ENCODE measurements around the gene ARHGEF10L. TPM values are rescaled to one million over a fixed set of nuclear protein-coding genes. Genes with fewer than 3 reads are reported as not detected.

Gene ARHGEF10L
- total RNA-seq, 1 experiment from 2014 or later = 21.6 TPM

DNA sequence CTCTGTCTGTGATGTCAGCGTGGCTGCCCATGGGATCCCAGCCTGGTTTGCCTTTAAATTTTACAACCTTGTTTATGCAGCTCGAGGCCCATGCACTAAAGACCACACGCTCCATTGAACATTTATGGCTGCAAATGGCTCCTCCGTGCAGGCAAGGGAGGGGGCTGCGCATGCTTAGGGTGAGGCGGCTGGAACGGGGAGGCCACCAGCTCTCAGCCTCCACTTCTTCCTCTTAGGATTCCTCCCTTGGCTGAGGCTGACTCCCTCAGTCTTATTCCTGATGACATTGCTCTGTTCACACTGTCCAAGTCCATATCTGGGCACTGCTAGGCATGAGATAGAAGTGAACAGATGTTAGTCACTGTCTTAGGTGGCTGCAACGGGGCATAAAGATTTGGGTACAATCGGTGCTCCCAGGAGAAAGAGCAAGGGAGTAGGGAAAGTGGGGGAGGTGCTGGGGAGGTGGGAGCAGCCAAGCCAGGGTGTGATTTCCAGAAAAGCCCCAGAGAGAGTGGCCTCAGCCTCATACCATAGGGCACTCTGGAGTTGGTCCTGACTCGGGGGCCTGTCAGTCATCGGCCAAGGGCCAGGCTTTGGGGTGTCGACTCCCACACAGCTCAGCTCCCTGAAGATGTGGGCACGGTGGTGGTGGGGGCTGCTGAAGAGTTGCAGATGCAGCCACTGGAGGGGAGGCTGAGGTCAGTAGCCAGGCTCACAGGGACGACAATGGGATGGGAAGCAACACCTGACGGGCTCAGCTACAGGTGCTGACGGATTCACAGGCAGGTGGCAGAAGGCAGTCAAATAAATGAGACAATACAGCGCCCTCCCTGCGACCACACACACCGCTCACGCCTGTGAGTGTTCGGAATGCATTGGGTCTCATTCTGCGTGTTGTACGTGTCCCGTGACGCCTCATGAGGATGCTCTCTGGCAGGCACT, 178.4 kb downstream of the ARHGEF10L start:
- no peak overlapping the region for H3K27ac ChIP-seq
- no peaks in the 10 kb centered on the region for H3K9me3 ChIP-seq (ENCODE audit: insufficient read depth, low read depth)
- DNase-seq = no peak
- CTCF ChIA-PET = no interaction called here
- POLR2A ChIA-PET (ENCODE audit: unreplicated experiment) = no interaction called here
- no TSS peak for BruUV-seq (replicated peaks)
- H3K79me2 ChIP-seq (ENCODE audit: low read depth) = no peaks in the 10 kb centered on the region
- H3K9me2 ChIP-seq (ENCODE audit: insufficient read depth) = no peaks in the 10 kb centered on the region
- no peaks in the 10 kb centered on the region for H3K27me3 ChIP-seq (ENCODE audit: insufficient read depth, low read depth)
- H4K20me1 ChIP-seq (ENCODE audit: insufficient read depth) = no peaks in the 10 kb centered on the region
- no peak overlapping the region for H3K4me2 ChIP-seq
- no peak for TF ChIP-seq EZH2 (IDR thresholded peaks at IDR 0.05; ENCODE audit: low read depth)
- TF ChIP-seq, protein P1, sequence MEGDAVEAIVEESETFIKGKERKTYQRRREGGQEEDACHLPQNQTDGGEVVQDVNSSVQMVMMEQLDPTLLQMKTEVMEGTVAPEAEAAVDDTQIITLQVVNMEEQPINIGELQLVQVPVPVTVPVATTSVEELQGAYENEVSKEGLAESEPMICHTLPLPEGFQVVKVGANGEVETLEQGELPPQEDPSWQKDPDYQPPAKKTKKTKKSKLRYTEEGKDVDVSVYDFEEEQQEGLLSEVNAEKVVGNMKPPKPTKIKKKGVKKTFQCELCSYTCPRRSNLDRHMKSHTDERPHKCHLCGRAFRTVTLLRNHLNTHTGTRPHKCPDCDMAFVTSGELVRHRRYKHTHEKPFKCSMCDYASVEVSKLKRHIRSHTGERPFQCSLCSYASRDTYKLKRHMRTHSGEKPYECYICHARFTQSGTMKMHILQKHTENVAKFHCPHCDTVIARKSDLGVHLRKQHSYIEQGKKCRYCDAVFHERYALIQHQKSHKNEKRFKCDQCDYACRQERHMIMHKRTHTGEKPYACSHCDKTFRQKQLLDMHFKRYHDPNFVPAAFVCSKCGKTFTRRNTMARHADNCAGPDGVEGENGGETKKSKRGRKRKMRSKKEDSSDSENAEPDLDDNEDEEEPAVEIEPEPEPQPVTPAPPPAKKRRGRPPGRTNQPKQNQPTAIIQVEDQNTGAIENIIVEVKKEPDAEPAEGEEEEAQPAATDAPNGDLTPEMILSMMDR (conservative IDR thresholded peaks at IDR 0.05) = no peak
- H3F3A ChIP-seq (ENCODE audit: insufficient read depth, low read depth) = no peaks in the 10 kb centered on the region
- no peak overlapping the region for H2AFZ ChIP-seq
- no peak overlapping the region for H3K4me3 ChIP-seq
- H3K36me3 ChIP-seq (ENCODE audit: low read depth) = no peaks in the 10 kb centered on the region
- intact Hi-C loops (cut with micrococcal nuclease; ENCODE audit: unreplicated experiment) = no loop called here
- no peaks in the 10 kb centered on the region for H3K4me1 ChIP-seq (replicated peaks; ENCODE audit: insufficient read depth)

DNA sequence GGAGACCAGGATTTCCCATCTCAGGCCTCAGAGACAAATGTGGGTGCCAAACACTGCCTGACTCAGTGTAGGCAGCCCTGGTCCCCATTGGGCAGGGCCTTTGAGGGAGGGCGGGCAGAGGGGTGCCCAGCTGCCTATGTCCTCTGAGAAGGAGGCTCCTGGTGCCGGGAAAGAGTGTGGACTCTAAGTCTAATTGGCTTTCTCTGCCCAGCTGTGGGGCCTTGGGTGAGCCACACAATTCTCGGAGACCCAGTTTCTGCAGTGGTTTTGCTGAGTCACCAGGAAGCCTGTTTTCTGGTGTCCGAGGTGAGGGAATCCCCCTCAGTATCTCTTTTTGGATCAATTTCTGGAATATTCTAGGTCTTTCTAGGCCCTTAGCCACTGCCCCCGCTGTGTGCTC, 180.4 kb downstream of the ARHGEF10L start:
- Histone ChIP-seq H2AFZ (no peak overlapping the region), H3F3A (ENCODE audit: insufficient read depth, low read depth) (no peaks in the 10 kb centered on the region), H3K9me3 (ENCODE audit: insufficient read depth, low read depth) (no peaks in the 10 kb centered on the region), H3K27me3 (ENCODE audit: insufficient read depth, low read depth) (no peaks in the 10 kb centered on the region), H3K4me1 (replicated peaks; ENCODE audit: insufficient read depth) (no peaks in the 10 kb centered on the region), H3K27ac (no peak overlapping the region), H4K20me1 (ENCODE audit: insufficient read depth) (no peaks in the 10 kb centered on the region), H3K79me2 (ENCODE audit: low read depth) (no peaks in the 10 kb centered on the region), H3K36me3 (ENCODE audit: low read depth) (no peaks in the 10 kb centered on the region), H3K4me3 (no peak overlapping the region), H3K9me2 (ENCODE audit: insufficient read depth) (no peaks in the 10 kb centered on the region), H3K4me2 (no peak overlapping the region)
- ChIA-PET CTCF (no interaction called here), POLR2A (ENCODE audit: unreplicated experiment) (no interaction called here)
- intact Hi-C loops (cut with micrococcal nuclease; ENCODE audit: unreplicated experiment) = no loop called here
- TF ChIP-seq EZH2 (IDR thresholded peaks at IDR 0.05; ENCODE audit: low read depth) = no peak
- TF ChIP-seq, protein P1 (conservative IDR thresholded peaks at IDR 0.05) = no peak
- BruUV-seq (replicated peaks) = no TSS peak
- no peak for DNase-seq

DNA sequence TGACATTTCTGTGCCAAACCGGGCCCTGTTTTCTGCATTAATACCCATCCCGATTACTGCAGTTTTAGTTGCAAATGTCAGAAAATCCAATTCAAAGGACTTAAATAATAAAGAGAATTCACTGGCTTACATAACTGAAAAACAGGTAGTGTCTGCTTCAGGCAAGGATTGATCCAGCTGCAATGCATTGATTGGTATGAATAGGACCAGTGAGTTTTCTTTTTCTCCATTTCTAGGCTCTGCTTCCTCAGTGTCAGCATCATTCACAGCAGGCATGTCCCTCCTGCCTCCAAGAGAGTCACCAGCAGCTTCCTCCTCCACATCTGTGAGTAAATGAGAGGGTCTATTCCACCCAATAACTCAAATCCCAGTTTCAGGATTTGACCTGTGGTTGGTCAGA, 181.9 kb downstream of the ARHGEF10L start:
- Histone ChIP-seq H3K4me2 (no peak overlapping the region), H3K36me3 (ENCODE audit: low read depth) (no peaks in the 10 kb centered on the region), H3K9me2 (ENCODE audit: insufficient read depth) (no peaks in the 10 kb centered on the region), H3F3A (ENCODE audit: insufficient read depth, low read depth) (no peaks in the 10 kb centered on the region), H3K9me3 (ENCODE audit: insufficient read depth, low read depth) (no peaks in the 10 kb centered on the region), H4K20me1 (ENCODE audit: insufficient read depth) (no peaks in the 10 kb centered on the region), H2AFZ (no peak overlapping the region), H3K79me2 (ENCODE audit: low read depth) (no peaks in the 10 kb centered on the region), H3K27me3 (ENCODE audit: insufficient read depth, low read depth) (no peaks in the 10 kb centered on the region), H3K4me3 (no peak overlapping the region), H3K27ac (no peak overlapping the region), H3K4me1 (replicated peaks; ENCODE audit: insufficient read depth) (no peaks in the 10 kb centered on the region)
- ChIA-PET CTCF (no interaction called here), POLR2A (ENCODE audit: unreplicated experiment) (no interaction called here)
- DNase-seq = no peak
- intact Hi-C loops (cut with micrococcal nuclease; ENCODE audit: unreplicated experiment) = no loop called here
- no peak for TF ChIP-seq EZH2 (IDR thresholded peaks at IDR 0.05; ENCODE audit: low read depth)
- TF ChIP-seq, protein P1 (conservative IDR thresholded peaks at IDR 0.05) = no peak
- no TSS peak for BruUV-seq (replicated peaks)
